ENCODE results near the gene ANKS1B.

The ANKS1B gene

GRCh38 chr12:99549651-99550050 is 435.1 kb downstream of the ANKS1B start:
- DNase-seq, result no peak

GRCh38 chr12:99549196-99549595 is 435.5 kb downstream of the ANKS1B start:
- DNase-seq, result no peak

GRCh38 chr12:99544457-99544856 is 440.3 kb downstream of the ANKS1B start:
- no peak for DNase-seq

GRCh38 chr12:99529966-99530365 is 454.8 kb downstream of the ANKS1B start:
- DNase-seq, result no peak

- no peak for DNase-seq
Observed at GRCh38 chr12:99528478-99528877, 456.3 kb downstream of the ANKS1B start.

GRCh38 chr12:99523853-99524252 is 460.9 kb downstream of the ANKS1B start:
- DNase-seq, result no peak

- no peak for DNase-seq
Observed at GRCh38 chr12:99522456-99522855, 462.3 kb downstream of the ANKS1B start.

GRCh38 chr12:99521664-99522063 is 463.1 kb downstream of the ANKS1B start:
- no peak for DNase-seq

- DNase-seq, result no peak
Observed at GRCh38 chr12:99513066-99513465, 471.7 kb downstream of the ANKS1B start.

GRCh38 chr12:99505805-99506204 is 478.9 kb downstream of the ANKS1B start:
- no peak for DNase-seq

- DNase-seq, result no peak
Observed at GRCh38 chr12:99498756-99499155, 486.0 kb downstream of the ANKS1B start.

- no peak for DNase-seq
Observed at GRCh38 chr12:99495799-99496198, 488.9 kb downstream of the ANKS1B start.

- no peak for DNase-seq
Observed at GRCh38 chr12:99493197-99493596, 491.5 kb downstream of the ANKS1B start.

- no peak for DNase-seq
Observed at GRCh38 chr12:99486277-99486676, 498.5 kb downstream of the ANKS1B start.

GRCh38 chr12:99479149-99479548 is 505.6 kb downstream of the ANKS1B start:
- DNase-seq, result no peak

- DNase-seq, result no peak
Observed at GRCh38 chr12:99476956-99477355, 507.8 kb downstream of the ANKS1B start.

- DNase-seq, result no peak
Observed at GRCh38 chr12:99455350-99456035, 529.2 kb downstream of the ANKS1B start.

GRCh38 chr12:99454539-99455172 is 530.1 kb downstream of the ANKS1B start:
- no peak for DNase-seq

GRCh38 chr12:99453836-99454538 is 530.7 kb downstream of the ANKS1B start:
- no peak for DNase-seq

GRCh38 chr12:99450036-99450630 is 534.6 kb downstream of the ANKS1B start:
- no peak for DNase-seq

GRCh38 chr12:99444859-99445316 is 539.8 kb downstream of the ANKS1B start:
- DNase-seq, result no peak

GRCh38 chr12:99442758-99443157 is 542.0 kb downstream of the ANKS1B start:
- no peak for DNase-seq

- no peak for DNase-seq
Observed at GRCh38 chr12:99439399-99439798, 545.3 kb downstream of the ANKS1B start.

GRCh38 chr12:99436584-99436983 is 548.2 kb downstream of the ANKS1B start:
- DNase-seq, result no peak
